Spleen (tissue), 11 donors: ENCODE measurements around the gene PDGFRA. TPM values are rescaled to one million over a fixed set of nuclear protein-coding genes. Genes with fewer than 3 reads are reported as not detected.

Experiments used
- DNase-seq: peaks from one replicate; pipeline ENCODE4 v3.0.0-alpha.2; 2020
- H3K27ac ChIP-seq, 8 donors: fragments of 200-600 bp; sonication (generic) in 7 of 8; 1 replicate in 4 of 8; 2 replicates in 4 of 8; pipeline versions ENCODE4 v1.5.0 to v1.8.0; 2016 to 2021; ENCODE audit warnings: inconsistent platforms in 4 of 8, mild to moderate bottlenecking in 4 of 8, moderate library complexity in 1 of 8
- H3K27me3 ChIP-seq, 7 donors: fragments of 200-600 bp; sonication (generic) in 6 of 7; replicated peaks in 1 of 7; 1 replicate in 4 of 7; 2 replicates in 3 of 7; pipeline versions ENCODE4 v1.5.0 to v1.8.0; 2016 to 2021; ENCODE audit warnings: inconsistent platforms in 3 of 7, mild to moderate bottlenecking in 1 of 7
- H3K36me3 ChIP-seq, 6 donors: fragments of 200-600 bp; sonication (generic) in 5 of 6; 1 replicate in 4 of 6; 2 replicates in 2 of 6; pipeline versions ENCODE4 v1.5.0 to v1.8.0; 2016 to 2021; ENCODE audit warnings: inconsistent platforms in 2 of 6
- H3K4me1 ChIP-seq, 6 donors: fragments of 200-600 bp; sonication (generic) in 5 of 6; 1 replicate in 3 of 6; 2 replicates in 3 of 6; pipeline versions ENCODE4 v1.5.0 to v1.8.0; 2016 to 2021; ENCODE audit warnings: inconsistent platforms in 3 of 6
- H3K4me3 ChIP-seq, 8 donors: fragments of 200-600 bp; sonication (generic) in 7 of 8; 1 replicate in 4 of 8; 2 replicates in 4 of 8; pipeline versions ENCODE4 v1.5.0 to v1.8.0; 2016 to 2021; ENCODE audit warnings: inconsistent platforms in 4 of 8, mild to moderate bottlenecking in 4 of 8, moderate library complexity in 2 of 8
- H3K9me3 ChIP-seq, 8 donors: fragments of 200-600 bp; sonication (generic) in 7 of 8; 1 replicate in 4 of 8; 2 replicates in 4 of 8; pipeline versions ENCODE4 v1.5.0 to v1.8.0; 2016 to 2021; ENCODE audit warnings: inconsistent platforms in 4 of 8
- POLR2A ChIP-seq, 3 donors: fragments of 450-650 bp; IDR thresholded peaks; one replicate each; pipeline ENCODE4 v1.5.1; 2017; ENCODE audit warnings: antibody characterized with exemption in 3 of 3, mild to moderate bottlenecking in 1 of 3
- POLR2AphosphoS5 ChIP-seq, 3 donors: sonication (generic); formaldehyde crosslinking; IDR thresholded peaks; one replicate each; pipeline ENCODE4 v1.5.1; 2017; ENCODE audit warnings: antibody characterized with exemption in 3 of 3
- WGBS, 5 donors: extraction: QIAGEN DNeasy Blood & Tissue Kit in 3 of 5; methylation state at CpG; one replicate each; pipeline versions ENCODE4 v1.1.5 to v1.1.7; 2013 to 2018; 5-methylcytosine and 5-hydroxymethylcytosine counted together
- intact Hi-C: fragments of 100-400 bp; cut with DNase I; formaldehyde crosslinking; loops from one replicate; pipeline ENCODE4 v1.15.0; 2023; ENCODE audit warnings: low total_unique reads
- polyA plus RNA-seq, 3 donors: library from polyadenylated mRNA; stranded (reverse); fragments of 200-250 nt; gene quantifications; one replicate each; pipeline ENCODE4 v1.2.1, GENCODE V29; 2013
- total RNA-seq, 7 donors: library from RNA; depleted of rRNA in 3 of 7; stranded (reverse); fragments of >200 nt in 3 of 7; fragmentation: NEBNext Ultra II Directional in 4 of 7; extraction: Animal tissue kit (Norgen Biotek cat#: 25700) in 4 of 7; gene quantifications; one replicate each; pipeline versions ENCODE4 v1.1.0 to v1.2.1, GENCODE V29; 2016 to 2021
- TF ChIP-seq, protein P1 (sequence below), 11 experiments: fragments of 200-600 bp in 7 of 11; fragments of 450-650 bp in 4 of 11; sonication (generic) in 4 of 11; IDR thresholded peaks in 8 of 11; conservative IDR thresholded peaks in 3 of 11; 1 replicate in 7 of 11; 2 replicates in 4 of 11; pipeline versions ENCODE4 v1.4.0 to v1.8.0; 2016 to 2021; ENCODE audit warnings: antibody characterized with exemption in 11 of 11, inconsistent platforms in 4 of 11, mild to moderate bottlenecking in 1 of 11
- donor health status: healthy with polysubstance abuse.
- donor health status: DM: no; HTN: no; CAD: no; lungs with moderate emphysema.
- donor health status: DM: no; HTN: no; CAD: no.
- donor health status: Bipolar disorder and iron deficiency.
- donor health status: healthy.
- donor health status: DM: no; HTN: no; CAD: no.
- donor health status: DM: yes; HTN: yes; CAD: no.

Gene PDGFRA
- total and polyA plus RNA-seq, 10 donors, result 11.1 to 399 (median 172) TPM

DNA sequence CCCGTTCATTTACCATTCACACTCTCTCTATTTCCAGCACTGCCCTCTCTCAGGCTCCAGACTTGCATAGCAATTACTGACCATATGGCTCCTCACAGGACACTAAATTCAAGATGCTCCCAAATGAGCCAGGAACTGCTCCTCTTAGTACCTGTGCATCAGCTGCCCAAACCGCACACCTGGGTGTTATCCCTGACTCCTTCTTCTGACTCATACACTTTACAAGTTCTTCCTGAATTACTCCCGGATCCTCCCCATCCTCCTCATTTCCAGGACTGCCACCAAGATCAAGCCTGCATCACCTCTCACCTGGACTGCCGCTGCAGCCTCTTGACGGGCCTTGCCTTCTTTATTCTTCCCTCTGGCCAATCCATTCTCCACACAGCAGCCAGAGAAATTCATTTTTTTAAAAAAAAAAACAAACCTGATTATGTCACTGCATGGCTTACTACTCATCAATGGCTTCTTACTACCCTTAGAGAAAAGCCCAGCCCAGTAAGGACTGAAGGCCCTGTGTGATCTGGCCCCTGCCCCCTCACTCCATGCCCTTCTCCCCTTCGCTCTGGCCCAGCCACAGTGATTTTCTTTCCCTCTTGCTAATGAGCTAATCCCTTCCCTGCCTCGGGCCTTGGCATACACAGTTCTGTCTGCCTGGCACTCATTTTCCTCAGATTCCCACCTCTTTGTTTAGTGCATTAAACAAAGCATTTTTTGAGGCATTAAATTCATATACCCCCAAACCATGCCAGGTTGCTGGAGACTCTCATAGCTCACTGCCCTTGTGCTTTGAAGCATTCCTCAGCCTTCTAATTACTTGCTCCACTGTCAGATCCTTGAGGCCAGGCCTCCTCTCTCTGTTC lies 92.0 kb downstream of the PDGFRA start:
- Histone ChIP-seq H3K4me3 (no peak overlapping the region), H3K4me1 (peaks cover 0 to 7% (median 1%) of the 10 kb centered on the region in 6 donors), H3K9me3 (no peaks in the 10 kb centered on the region), H3K36me3 (no peaks in the 10 kb centered on the region), H3K27ac (no peak overlapping the region), H3K27me3 (no peaks in the 10 kb centered on the region)
- intact Hi-C loops, result loop anchor here (5.0 kb wide), 2 partner anchors 121 to 636 kb away; no protein-coding TSS in a partner anchor
- TF ChIP-seq POLR2AphosphoS5 (IDR thresholded peaks at IDR 0.05) (no peak), POLR2A (IDR thresholded peaks at IDR 0.05) (no peak)
- TF ChIP-seq, protein P1, sequence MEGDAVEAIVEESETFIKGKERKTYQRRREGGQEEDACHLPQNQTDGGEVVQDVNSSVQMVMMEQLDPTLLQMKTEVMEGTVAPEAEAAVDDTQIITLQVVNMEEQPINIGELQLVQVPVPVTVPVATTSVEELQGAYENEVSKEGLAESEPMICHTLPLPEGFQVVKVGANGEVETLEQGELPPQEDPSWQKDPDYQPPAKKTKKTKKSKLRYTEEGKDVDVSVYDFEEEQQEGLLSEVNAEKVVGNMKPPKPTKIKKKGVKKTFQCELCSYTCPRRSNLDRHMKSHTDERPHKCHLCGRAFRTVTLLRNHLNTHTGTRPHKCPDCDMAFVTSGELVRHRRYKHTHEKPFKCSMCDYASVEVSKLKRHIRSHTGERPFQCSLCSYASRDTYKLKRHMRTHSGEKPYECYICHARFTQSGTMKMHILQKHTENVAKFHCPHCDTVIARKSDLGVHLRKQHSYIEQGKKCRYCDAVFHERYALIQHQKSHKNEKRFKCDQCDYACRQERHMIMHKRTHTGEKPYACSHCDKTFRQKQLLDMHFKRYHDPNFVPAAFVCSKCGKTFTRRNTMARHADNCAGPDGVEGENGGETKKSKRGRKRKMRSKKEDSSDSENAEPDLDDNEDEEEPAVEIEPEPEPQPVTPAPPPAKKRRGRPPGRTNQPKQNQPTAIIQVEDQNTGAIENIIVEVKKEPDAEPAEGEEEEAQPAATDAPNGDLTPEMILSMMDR (IDR thresholded peaks at IDR 0.05 in 8 of 11, conservative IDR thresholded peaks at IDR 0.05 in 3 of 11), result no peak
- no peak for DNase-seq
- WGBS, 5 donors, result 89 to 95% (median 91%) methylated on average over 7 of the region's 7 CpGs

DNA sequence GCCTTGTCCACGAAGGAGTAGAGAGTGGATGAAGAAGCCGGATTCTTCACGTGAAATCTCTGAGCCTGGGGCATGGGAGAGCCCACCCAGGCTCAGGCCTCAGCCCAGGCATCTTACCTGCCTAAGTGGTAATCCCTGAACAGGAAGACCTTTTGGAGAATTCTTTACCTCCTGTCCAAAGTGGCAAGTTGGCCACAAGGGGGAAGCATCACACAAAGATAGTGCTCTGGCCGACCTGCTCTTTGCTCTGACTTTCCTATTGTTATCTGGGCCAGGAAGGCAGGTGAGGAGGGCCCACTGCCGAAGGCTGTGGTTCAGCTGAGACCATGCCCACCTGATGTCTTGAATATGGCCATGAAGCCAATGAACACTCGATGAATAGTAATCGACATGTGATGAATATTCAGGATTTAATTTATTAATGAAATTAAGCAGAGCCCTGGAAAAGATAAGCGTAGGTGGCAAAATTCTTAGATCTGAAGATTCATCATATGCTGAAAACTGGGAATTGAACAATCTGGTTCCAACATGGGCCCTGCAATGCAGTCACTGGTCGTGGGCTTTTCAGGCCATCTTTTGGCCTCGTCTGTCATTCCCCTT lies 93.8 kb downstream of the PDGFRA start:
- H3K9me3 ChIP-seq, result no peaks in the 10 kb centered on the region
- H3K36me3 ChIP-seq, result no peaks in the 10 kb centered on the region
- WGBS, 5 donors, result 38 to 46% (median 43%) methylated on average over 10 of the region's 10 CpGs
- no peak overlapping the region for H3K27ac ChIP-seq
- DNase-seq, result no peak
- TF ChIP-seq, protein P1 (IDR thresholded peaks at IDR 0.05 in 8 of 11, conservative IDR thresholded peaks at IDR 0.05 in 3 of 11), result peak in 8 of 11 experiments; percentile 43 to 75 (median 62)
- TF ChIP-seq POLR2A (IDR thresholded peaks at IDR 0.05), result no peak
- TF ChIP-seq POLR2AphosphoS5 (IDR thresholded peaks at IDR 0.05), result no peak
- no peaks in the 10 kb centered on the region for H3K27me3 ChIP-seq
- no peak overlapping the region for H3K4me3 ChIP-seq
- intact Hi-C loops, result loop anchor here (5.0 kb wide), 2 partner anchors 119 to 634 kb away; no protein-coding TSS in a partner anchor
- peaks cover 0 to 7% (median 1%) of the 10 kb centered on the region in 6 donors for H3K4me1 ChIP-seq

DNA sequence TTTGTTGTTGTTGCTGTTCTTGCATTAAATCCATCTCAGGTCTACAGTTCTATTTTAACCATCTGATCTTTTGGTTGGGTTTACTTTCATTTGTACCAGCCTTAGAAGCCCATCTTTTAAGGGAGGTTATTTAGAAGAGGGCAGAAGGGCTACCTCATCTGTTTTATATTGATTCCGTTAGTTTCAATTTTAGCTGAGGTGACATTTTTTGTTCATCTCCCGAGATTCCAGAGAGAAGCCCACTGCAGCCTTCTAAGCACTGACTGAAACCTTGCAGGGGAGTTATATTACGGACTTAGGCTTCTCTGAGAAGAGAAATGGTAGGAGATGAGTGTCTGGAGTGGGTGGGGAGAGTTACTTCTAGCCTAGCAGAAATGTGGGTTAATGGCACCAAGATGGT lies 101.8 kb downstream of the PDGFRA start:
- Histone ChIP-seq H3K27me3 (no peaks in the 10 kb centered on the region), H3K9me3 (no peaks in the 10 kb centered on the region), H3K4me3 (no peak overlapping the region), H3K36me3 (no peaks in the 10 kb centered on the region), H3K4me1 (no peaks in the 10 kb centered on the region), H3K27ac (no peak overlapping the region)
- intact Hi-C loops, result no loop called here
- 87 to 92% (median 89%) methylated on average over 3 of the region's 3 CpGs for WGBS, 5 donors
- TF ChIP-seq POLR2AphosphoS5 (IDR thresholded peaks at IDR 0.05) (no peak), POLR2A (IDR thresholded peaks at IDR 0.05) (no peak)
- TF ChIP-seq, protein P1 (IDR thresholded peaks at IDR 0.05 in 8 of 11, conservative IDR thresholded peaks at IDR 0.05 in 3 of 11), result no peak
- no peak for DNase-seq

DNA sequence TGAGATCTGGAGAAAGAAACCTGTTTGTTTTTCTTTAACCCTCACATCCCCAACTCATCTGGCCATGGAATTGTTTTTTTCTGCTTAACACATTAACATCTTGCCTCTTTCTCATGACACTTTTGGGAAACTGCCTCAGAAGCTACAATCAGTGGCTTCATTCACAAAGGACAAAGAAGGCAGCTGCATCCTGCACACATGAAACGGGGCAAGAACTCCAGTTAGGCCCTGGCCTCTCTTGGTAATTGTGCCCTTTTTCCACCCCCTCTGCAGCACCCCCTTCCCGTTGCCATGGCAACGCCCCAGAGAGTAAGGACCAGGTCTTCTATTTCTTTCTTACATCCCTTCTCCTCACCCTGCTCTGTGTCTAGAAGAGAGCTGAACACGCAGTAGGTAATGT lies 103.4 kb downstream of the PDGFRA start:
- Histone ChIP-seq H3K27me3 (no peaks in the 10 kb centered on the region), H3K27ac (no peak overlapping the region), H3K4me3 (no peak overlapping the region), H3K36me3 (no peaks in the 10 kb centered on the region), H3K9me3 (no peaks in the 10 kb centered on the region), H3K4me1 (no peaks in the 10 kb centered on the region)
- 81 to 89% (median 85%) methylated on average over 4 of the region's 4 CpGs for WGBS, 5 donors
- DNase-seq, result no peak
- TF ChIP-seq, protein P1 (IDR thresholded peaks at IDR 0.05 in 8 of 11, conservative IDR thresholded peaks at IDR 0.05 in 3 of 11), result no peak
- TF ChIP-seq POLR2A (IDR thresholded peaks at IDR 0.05), result no peak
- no peak for TF ChIP-seq POLR2AphosphoS5 (IDR thresholded peaks at IDR 0.05)
- intact Hi-C loops, result no loop called here
